Vagina (tissue), 2 donors: ENCODE data around the gene COL23A1. TPM values are rescaled to one million over a fixed set of nuclear protein-coding genes. Genes with fewer than 3 reads are reported as not detected.

ENCODE experiments used
- DNase-seq, 2 donors: peaks; one replicate each; pipeline ENCODE4 v3.0.0-alpha.2; 2017; ENCODE audit errors: extremely low spot score in 2 of 2
- H3K27ac ChIP-seq: fragments of 200-600 bp; sonication (generic); one replicate; pipeline ENCODE4 v1.5.1; 2019
- H3K27me3 ChIP-seq: fragments of 200-600 bp; sonication (generic); one replicate; pipeline ENCODE4 v1.5.1; 2019
- H3K36me3 ChIP-seq, 2 donors: fragments of 200-600 bp; sonication (generic); one replicate each; pipeline ENCODE4 v1.5.1; 2017 to 2019
- H3K4me1 ChIP-seq: fragments of 200-600 bp; sonication (generic); one replicate; pipeline ENCODE4 v1.5.1; 2019
- H3K4me3 ChIP-seq, 2 donors: fragments of 200-600 bp; sonication (generic); 1 replicate in 1 of 2; 2 replicates in 1 of 2; pipeline ENCODE4 v1.5.1; 2016 to 2019
- H3K9me3 ChIP-seq: fragments of 200-600 bp; sonication (generic); one replicate; pipeline ENCODE4 v1.5.1; 2019
- POLR2A ChIP-seq, 2 donors: fragments of 450-650 bp; IDR thresholded peaks; one replicate each; pipeline ENCODE4 v1.6.1; 2017; ENCODE audit warnings: antibody characterized with exemption in 2 of 2, mild to moderate bottlenecking in 2 of 2, moderate library complexity in 2 of 2
- POLR2AphosphoS5 ChIP-seq, 2 donors: sonication (generic); formaldehyde crosslinking; IDR thresholded peaks; one replicate each; pipeline ENCODE4 v1.9.0; 2017; ENCODE audit warnings: antibody characterized with exemption in 2 of 2, mild to moderate bottlenecking in 2 of 2, low read depth in 1 of 2; ENCODE audit not compliant: insufficient read depth in 1 of 2
- intact Hi-C: fragments of 100-400 bp; cut with DNase I; formaldehyde crosslinking; loops from one replicate; pipeline ENCODE4 v1.15.1; 2023
- total RNA-seq: library from RNA; depleted of rRNA; stranded (reverse); fragments of >200 nt; gene quantifications from one replicate; pipeline ENCODE4 v1.2.3, GENCODE V29; 2016
- TF ChIP-seq, protein P1 (sequence below), 3 experiments: fragments of 450-650 bp in 2 of 3; fragments of 200-600 bp in 1 of 3; sonication (generic) in 1 of 3; IDR thresholded peaks; one replicate each; pipeline ENCODE4 v1.5.1; 2017 to 2019; ENCODE audit warnings: antibody characterized with exemption in 3 of 3, mild to moderate bottlenecking in 2 of 3, moderate library complexity in 2 of 3

The COL23A1 gene
- total RNA-seq, 1 donor from 2014 or later = 3.7 TPM

DNA sequence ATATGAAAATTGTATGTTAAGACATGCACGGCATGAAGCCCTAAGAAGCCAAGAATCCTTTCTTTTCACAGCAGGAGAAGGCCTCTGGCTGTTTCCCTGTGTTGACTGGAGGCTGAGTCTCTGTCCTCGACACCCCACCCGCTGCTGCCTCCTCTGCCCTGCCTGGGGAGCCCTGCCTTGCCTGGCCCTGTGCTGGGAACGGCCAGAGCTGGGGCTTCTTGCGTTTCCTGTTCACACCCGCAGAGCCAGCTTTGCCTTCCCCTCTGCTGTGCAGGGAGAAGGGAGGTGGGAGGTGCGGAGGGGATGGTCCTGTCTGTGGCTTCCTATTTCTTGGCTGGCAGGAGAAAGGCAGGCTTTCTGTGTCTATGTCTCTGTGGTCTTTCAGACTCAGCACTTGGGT, 396.2 kb downstream of the COL23A1 start:
- H3K4me1 ChIP-seq = no peaks in the 10 kb centered on the region
- no peak for DNase-seq
- no peak overlapping the region for H3K4me3 ChIP-seq
- TF ChIP-seq, protein P1, sequence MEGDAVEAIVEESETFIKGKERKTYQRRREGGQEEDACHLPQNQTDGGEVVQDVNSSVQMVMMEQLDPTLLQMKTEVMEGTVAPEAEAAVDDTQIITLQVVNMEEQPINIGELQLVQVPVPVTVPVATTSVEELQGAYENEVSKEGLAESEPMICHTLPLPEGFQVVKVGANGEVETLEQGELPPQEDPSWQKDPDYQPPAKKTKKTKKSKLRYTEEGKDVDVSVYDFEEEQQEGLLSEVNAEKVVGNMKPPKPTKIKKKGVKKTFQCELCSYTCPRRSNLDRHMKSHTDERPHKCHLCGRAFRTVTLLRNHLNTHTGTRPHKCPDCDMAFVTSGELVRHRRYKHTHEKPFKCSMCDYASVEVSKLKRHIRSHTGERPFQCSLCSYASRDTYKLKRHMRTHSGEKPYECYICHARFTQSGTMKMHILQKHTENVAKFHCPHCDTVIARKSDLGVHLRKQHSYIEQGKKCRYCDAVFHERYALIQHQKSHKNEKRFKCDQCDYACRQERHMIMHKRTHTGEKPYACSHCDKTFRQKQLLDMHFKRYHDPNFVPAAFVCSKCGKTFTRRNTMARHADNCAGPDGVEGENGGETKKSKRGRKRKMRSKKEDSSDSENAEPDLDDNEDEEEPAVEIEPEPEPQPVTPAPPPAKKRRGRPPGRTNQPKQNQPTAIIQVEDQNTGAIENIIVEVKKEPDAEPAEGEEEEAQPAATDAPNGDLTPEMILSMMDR (IDR thresholded peaks at IDR 0.05) = no peak
- TF ChIP-seq POLR2AphosphoS5 (IDR thresholded peaks at IDR 0.05; ENCODE audit: insufficient read depth in 1 of 2, low read depth in 1 of 2) = no peak
- TF ChIP-seq POLR2A (IDR thresholded peaks at IDR 0.05) = no peak
- H3K27ac ChIP-seq = no peak overlapping the region
- H3K9me3 ChIP-seq = no peaks in the 10 kb centered on the region
- no peaks in the 10 kb centered on the region for H3K36me3 ChIP-seq
- H3K27me3 ChIP-seq = no peaks in the 10 kb centered on the region
- intact Hi-C loops = no loop called here

DNA sequence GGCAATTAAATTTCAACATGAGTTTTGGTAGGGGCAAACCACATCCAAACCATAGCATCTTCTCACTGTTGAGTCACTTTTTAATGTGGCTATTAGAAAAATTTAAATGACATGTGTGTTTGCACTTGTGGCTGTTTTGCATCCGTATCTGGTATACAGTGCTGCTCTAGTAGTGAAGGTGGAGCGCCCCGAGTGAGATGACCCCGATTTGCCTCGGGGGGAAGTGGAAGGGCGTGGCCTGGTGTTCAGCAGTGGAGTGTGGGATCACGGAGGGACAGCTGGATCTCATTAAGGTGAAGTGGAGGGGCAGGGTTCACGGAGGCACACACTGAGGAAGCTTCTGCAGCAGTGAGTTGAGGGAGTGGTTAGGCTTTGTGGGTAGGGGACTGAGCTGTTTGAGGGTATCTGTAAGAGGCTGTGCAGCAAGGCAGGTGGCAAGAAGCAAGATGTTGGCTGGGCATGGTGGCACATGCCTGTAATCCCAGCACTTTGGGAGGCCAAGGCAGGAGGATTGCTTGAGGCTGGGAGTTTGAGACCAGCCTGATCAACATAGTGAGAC, 396.9 kb downstream of the COL23A1 start:
- Histone ChIP-seq H3K36me3 (no peaks in the 10 kb centered on the region), H3K27ac (no peak overlapping the region), H3K9me3 (no peaks in the 10 kb centered on the region), H3K4me1 (no peaks in the 10 kb centered on the region), H3K4me3 (no peak overlapping the region), H3K27me3 (no peaks in the 10 kb centered on the region)
- TF ChIP-seq POLR2A (IDR thresholded peaks at IDR 0.05) (no peak), POLR2AphosphoS5 (IDR thresholded peaks at IDR 0.05; ENCODE audit: insufficient read depth in 1 of 2, low read depth in 1 of 2) (no peak)
- TF ChIP-seq, protein P1 (IDR thresholded peaks at IDR 0.05) = no peak
- no peak for DNase-seq
- intact Hi-C loops = no loop called here

DNA sequence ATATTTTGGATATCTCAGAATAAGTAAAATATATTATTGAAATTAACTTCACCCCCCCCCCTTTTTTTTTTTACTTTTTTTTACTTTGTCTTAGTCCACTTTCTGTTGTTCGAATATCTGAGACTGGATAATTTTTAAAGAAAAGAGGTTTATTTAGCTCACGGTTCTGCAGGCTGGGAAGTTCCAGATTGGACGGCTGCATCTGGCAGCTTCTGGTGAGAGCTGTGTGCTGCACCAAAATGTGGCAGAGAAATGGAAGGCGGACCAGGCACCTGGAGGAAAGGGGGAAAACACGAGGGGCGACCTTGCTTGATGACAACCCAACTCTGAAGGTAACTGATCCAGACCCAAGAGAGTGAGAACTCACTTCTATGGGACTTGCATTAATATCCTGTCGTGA, 397.4 kb downstream of the COL23A1 start:
- TF ChIP-seq, protein P1 (IDR thresholded peaks at IDR 0.05) = no peak
- TF ChIP-seq POLR2A (IDR thresholded peaks at IDR 0.05) (no peak), POLR2AphosphoS5 (IDR thresholded peaks at IDR 0.05; ENCODE audit: insufficient read depth in 1 of 2, low read depth in 1 of 2) (no peak)
- H3K4me3 ChIP-seq = no peak overlapping the region
- no peaks in the 10 kb centered on the region for H3K4me1 ChIP-seq
- no peaks in the 10 kb centered on the region for H3K27me3 ChIP-seq
- intact Hi-C loops = no loop called here
- no peaks in the 10 kb centered on the region for H3K9me3 ChIP-seq
- no peak overlapping the region for H3K27ac ChIP-seq
- no peak for DNase-seq
- H3K36me3 ChIP-seq = no peaks in the 10 kb centered on the region

DNA sequence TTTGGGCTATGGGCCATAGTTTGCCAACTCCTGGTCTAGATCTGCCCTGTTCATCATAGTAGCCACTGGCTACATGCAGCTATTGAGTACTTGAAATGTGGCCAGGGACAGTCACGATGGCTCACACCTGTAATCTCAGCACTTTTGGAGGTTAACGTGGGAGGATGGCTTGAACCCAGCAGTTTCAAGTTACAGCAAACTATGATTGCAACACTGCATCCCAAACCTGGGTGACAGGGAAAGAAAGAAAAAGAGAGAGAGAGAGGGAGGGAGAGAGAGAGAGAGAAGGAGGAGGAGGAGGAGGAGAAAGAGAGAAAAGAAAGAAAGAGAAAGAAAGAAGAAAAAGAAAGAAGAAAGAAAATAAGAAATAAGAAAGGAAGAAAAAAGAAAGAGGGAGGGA, 397.9 kb downstream of the COL23A1 start:
- intact Hi-C loops = no loop called here
- Histone ChIP-seq H3K27me3 (no peaks in the 10 kb centered on the region), H3K27ac (no peak overlapping the region), H3K4me1 (no peaks in the 10 kb centered on the region), H3K36me3 (no peaks in the 10 kb centered on the region), H3K4me3 (no peak overlapping the region), H3K9me3 (no peaks in the 10 kb centered on the region)
- TF ChIP-seq POLR2AphosphoS5 (IDR thresholded peaks at IDR 0.05; ENCODE audit: insufficient read depth in 1 of 2, low read depth in 1 of 2) = peak in 1 of 2 donors; percentile 20
- TF ChIP-seq, protein P1 (IDR thresholded peaks at IDR 0.05) = no peak
- DNase-seq = no peak

DNA sequence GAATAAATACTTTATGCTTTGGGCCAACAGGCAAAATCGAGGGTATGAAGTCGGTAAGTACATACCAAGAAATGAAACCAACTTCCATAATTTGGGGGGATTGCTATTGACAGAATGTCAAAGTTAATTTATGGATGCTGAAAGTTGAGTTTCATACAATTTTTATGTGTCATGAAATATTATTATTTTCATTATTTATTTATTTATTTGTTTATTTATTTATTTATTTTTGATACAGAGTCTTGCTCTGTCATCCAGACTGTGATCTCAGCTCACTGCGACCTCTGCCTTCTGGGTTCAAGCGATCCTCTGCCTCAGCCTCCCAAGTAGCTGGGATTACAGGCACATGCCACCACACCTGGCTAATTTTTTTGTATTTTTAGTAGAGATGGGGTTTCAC, 398.5 kb downstream of the COL23A1 start:
- TF ChIP-seq, protein P1 (IDR thresholded peaks at IDR 0.05) = no peak
- TF ChIP-seq POLR2A (IDR thresholded peaks at IDR 0.05) (no peak), POLR2AphosphoS5 (IDR thresholded peaks at IDR 0.05; ENCODE audit: insufficient read depth in 1 of 2, low read depth in 1 of 2) (no peak)
- Histone ChIP-seq H3K36me3 (no peaks in the 10 kb centered on the region), H3K27ac (no peak overlapping the region), H3K9me3 (no peaks in the 10 kb centered on the region), H3K4me1 (no peaks in the 10 kb centered on the region), H3K27me3 (no peaks in the 10 kb centered on the region), H3K4me3 (no peak overlapping the region)
- intact Hi-C loops = no loop called here
- DNase-seq = no peak
